ENCODE data around the gene FGFR2.
"Not testable (repeated sequence)": the region's sequence is repeated elsewhere in the genome, so short reads cannot be mapped to it uniquely, and the experiment has no call there.

The FGFR2 gene

GRCh38 chr10:121583857-121584256 is 14.4 kb downstream of the FGFR2 start:
- DNase-seq, result no peak

GRCh38 chr10:121583258-121583657 is 15.0 kb downstream of the FGFR2 start:
- no peak for DNase-seq

GRCh38 chr10:121580276-121581116 is 17.7 kb downstream of the FGFR2 start:
- no peak for DNase-seq

DNA sequence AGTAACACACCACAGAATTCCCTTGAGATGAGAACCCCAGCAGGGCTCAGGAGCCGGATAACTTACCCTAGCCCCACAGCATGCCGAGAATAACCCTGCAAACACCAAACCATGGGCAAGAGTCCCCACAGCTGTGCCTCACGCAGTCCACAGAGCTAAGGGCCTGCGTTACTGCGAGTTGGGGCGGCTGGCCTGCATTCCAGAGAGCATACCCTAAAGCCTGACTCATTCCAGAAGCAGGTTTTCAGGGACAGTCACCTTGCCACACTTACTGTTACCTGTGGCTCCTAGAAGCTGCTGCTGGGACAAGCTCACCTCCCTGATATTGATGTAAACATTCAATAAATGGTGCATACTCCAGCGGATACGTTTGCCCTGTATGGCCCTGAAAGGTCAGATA is 18.6 kb downstream of the FGFR2 start:
- no peak for DNase-seq

DNA sequence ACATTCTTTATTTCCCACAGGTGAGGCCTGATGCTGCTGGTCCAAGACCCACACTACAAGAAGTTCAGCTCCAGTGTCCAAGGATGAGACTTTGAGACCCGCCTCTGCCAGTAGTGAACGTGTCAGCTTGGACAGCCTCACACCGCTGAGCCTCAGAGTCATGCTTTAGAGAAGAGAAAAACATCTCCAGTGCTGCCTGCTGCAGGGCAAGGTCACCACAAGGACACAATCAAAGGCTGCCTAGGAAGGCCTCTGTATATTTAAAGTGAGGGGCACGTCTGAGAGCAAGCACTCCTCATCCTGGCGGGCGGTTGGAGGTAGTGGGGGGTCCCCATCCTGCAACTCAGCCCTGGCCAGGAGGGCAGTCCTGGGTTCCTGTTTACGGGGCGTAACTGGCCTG is 19.3 kb downstream of the FGFR2 start:
- DNase-seq, result no peak

DNA sequence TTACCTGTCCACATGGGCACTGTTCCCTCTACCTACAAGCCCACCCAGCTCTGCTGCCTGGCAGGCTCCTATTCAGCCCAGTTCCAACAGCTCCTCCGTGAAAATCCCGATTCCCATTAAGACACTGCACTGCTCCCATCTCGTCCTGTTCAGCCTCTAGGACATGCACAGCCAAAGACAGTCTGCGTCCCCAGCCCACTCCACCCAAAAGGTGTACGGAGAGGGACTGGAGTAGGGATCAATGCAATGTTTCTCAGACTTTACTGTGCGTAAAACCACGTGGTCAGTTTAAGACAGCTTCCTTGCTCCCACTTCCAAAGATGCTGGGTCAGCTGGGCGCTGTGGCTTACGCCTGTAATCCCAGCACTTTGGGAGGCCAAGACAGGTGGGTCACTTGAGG is 19.9 kb downstream of the FGFR2 start:
- no peak for DNase-seq

DNA sequence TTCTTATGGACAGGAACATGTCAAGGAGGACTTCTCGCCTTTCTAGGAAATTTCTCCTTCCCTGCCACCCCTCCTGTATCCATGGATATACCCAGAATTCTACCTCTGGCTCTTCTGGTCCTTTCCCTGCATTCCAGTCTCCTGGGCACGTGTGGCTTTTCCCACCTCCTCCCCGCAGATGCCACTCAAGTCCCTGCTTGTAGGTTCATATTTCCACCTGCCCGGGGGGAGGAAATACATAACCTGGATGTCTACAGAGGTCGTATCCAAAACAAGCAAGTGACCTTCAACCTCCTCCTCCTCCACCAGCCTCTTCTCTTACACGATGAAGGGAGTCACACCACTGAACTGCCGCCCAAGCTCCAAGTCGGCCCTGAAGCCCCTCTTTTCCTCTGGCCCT is 20.7 kb downstream of the FGFR2 start:
- DNase-seq, result no peak

- no peak for DNase-seq
Observed at GRCh38 chr10:121576139-121576538, 22.1 kb downstream of the FGFR2 start.

GRCh38 chr10:121574519-121575166 is 23.6 kb downstream of the FGFR2 start:
- no peak for DNase-seq

GRCh38 chr10:121573538-121573941 is 24.7 kb downstream of the FGFR2 start:
- DNase-seq, result no peak

GRCh38 chr10:121572859-121573537 is 25.2 kb downstream of the FGFR2 start:
- no peak for DNase-seq

GRCh38 chr10:121570315-121570714 is 27.9 kb downstream of the FGFR2 start:
- DNase-seq, result no peak

- no peak for DNase-seq
Observed at GRCh38 chr10:121568275-121568674, 30.0 kb downstream of the FGFR2 start.

DNA sequence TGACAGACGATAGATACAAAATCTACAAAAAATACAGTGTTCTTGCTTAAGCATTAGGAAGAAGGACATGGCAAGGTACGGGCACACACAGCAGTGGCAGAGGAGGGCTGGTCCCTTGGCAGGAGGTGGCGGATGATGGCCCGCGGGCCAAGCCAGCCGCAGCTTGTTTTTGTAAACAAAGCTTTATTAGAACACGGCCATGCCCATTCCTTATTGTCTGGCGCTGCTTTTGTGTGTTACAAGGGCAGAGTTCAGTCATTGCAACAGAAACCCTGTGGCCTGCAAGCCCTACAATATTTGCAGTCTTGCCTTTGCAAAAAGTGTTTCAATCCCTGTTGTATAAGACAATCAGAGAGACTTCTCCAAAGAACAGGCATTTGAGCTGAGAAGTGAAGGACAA is 30.7 kb downstream of the FGFR2 start:
- DNase-seq, result no peak

DNA sequence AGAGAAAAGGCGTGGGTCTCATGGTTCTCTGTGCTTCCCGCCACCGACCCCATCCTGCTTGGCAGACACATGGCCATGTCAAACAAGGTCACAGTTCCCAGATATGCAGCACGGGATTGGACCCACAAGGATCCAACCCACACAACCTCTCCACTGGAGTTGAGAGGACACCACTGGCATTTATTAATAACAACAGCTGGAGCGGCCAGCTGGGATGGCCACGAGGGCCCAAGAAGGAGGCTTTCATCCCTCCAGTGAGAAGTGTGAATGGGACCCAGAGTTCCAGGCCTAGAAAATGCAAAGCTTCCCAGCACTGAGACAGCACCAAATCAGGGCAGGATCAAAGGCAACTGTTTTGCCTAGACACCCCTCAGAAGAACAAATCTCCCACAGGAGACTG is 31.5 kb downstream of the FGFR2 start:
- DNase-seq, result no peak

- no peak for DNase-seq
Observed at GRCh38 chr10:121559326-121560026, 38.8 kb downstream of the FGFR2 start.

GRCh38 chr10:121558238-121558637 is 40.0 kb downstream of the FGFR2 start:
- no peak for DNase-seq

- no peak for DNase-seq
Observed at GRCh38 chr10:121556918-121557573, 41.2 kb downstream of the FGFR2 start.

DNA sequence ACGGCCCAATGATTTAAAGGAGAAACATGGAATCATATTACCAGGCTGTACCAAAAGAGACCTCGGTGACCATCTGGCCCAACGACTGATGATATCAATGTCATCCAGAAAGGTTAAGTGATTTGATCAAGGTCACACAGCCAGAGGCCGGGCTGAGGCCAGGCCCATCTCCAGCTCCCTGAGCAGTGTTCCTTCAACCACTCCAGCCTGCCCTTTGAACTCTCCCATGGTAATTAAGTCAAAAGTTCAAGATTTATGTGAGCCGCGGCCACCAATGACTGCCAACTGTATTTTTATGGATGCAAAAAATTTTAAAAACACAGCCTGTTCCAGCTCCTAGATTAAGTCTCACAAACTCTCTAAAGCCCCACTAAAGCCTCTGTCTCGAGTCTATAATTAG is 41.8 kb downstream of the FGFR2 start:
- no peak for DNase-seq

DNA sequence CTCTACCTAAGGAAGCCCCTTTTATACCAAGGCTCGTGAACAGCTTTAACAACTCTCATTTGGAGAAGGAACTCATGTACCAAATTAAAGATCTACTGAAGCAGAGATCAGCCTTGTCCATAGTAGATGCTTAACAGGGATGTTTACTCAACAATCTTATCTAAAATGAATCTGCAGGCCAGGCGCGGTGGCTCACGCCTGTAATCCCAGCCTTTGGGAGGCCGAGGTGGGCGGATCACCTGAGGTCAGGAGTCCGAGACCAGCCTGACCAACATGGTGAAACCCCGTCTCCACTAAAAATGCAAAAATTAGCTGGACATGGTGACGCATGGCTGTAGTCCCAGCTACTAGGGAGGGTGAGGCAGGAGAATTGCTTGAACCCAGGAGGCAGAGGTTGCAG is 43.3 kb downstream of the FGFR2 start:
- DNase-seq, result not testable (repeated sequence)

DNA sequence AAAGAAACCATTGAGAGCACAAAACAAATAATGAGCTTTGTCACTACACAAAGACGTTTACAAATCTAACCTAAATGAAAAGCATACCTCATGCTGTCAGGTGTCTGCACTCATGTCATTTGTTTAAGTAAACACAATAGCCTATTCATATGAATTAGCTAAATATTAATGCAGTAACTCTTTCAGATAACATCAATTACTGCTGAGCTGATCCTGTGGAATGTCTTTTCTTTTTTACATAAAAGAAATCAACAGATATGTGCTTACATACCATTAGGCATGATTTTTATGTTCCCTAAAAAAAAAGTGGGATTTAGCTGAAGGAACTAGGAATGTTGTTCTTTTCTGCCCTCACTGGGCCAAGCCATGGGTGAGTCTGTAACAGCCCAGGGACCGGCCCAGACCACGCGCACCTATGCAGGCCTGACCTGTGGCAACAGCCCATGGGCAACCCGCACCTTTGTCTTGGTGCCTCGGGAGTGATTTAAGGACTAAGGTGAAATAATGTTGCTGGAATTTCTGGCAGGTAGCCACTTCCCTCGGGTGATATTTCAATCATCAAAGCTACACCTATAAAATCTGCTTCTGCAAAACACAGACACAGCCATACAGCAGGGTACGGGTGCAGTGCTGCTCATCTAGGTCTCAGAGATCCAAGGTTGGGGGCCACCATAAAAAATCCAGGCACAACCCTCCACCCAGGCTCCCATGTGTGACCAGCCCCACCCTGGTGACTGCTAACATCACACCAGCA is 44.6 kb downstream of the FGFR2 start:
- DNase-seq, result no peak

GRCh38 chr10:121552746-121553145 is 45.5 kb downstream of the FGFR2 start:
- DNase-seq, result no peak
